HFFc6 (cell line): Measurements from ENCODE around the gene SREBF1. TPM values are rescaled to one million over a fixed set of nuclear protein-coding genes. Genes with fewer than 3 reads are reported as not detected.

ENCODE experiments used
- DNase-seq: peaks from one replicate; pipeline ENCODE4 v3.0.0-alpha.2; 2018
- H3K27ac Mint-ChIP-seq: 2 replicates; pipeline ENCODE4 v1.8.0; 2020; ENCODE audit warnings: mild to moderate bottlenecking, mixed read lengths
- H3K27me3 Mint-ChIP-seq: 2 replicates; pipeline ENCODE4 v1.8.0; 2021; ENCODE audit warnings: mild to moderate bottlenecking, moderate library complexity, mixed read lengths; ENCODE audit not compliant: insufficient read depth
- H3K36me3 Mint-ChIP-seq: 2 replicates; pipeline ENCODE4 v1.8.0; 2021; ENCODE audit warnings: low read depth, mixed read lengths
- H3K4me1 Mint-ChIP-seq: 2 replicates; pipeline ENCODE4 v1.8.0; 2020; ENCODE audit warnings: low read depth, mixed read lengths
- H3K4me3 Mint-ChIP-seq: 2 replicates; pipeline ENCODE4 v1.8.0; 2020; ENCODE audit warnings: mild to moderate bottlenecking, moderate library complexity, mixed read lengths
- H3K9me3 Mint-ChIP-seq: 2 replicates; pipeline ENCODE4 v1.8.0; 2020; ENCODE audit warnings: mild to moderate bottlenecking, mixed read lengths
- CTCF ChIP-seq: fragments of 200-600 bp; sonication (generic); IDR thresholded peaks from 2 replicates; pipeline ENCODE4 v1.5.0; 2021; ENCODE audit warnings: antibody characterized with exemption, mild to moderate bottlenecking
- total RNA-seq, 6 experiments: library from RNA; stranded (reverse); fragmentation: NEBNext Ultra II Directional; extraction: Animal tissue kit (Norgen Biotek cat#: 25700); gene quantifications; 2 replicates in 1 of 6; 3 replicates in 5 of 6; pipeline ENCODE4 v1.2.3, GENCODE V29; 2021

The SREBF1 gene
- total RNA-seq, 6 experiments from 2014 or later, result 34.9 to 51.7 (median 40.5) TPM

DNA sequence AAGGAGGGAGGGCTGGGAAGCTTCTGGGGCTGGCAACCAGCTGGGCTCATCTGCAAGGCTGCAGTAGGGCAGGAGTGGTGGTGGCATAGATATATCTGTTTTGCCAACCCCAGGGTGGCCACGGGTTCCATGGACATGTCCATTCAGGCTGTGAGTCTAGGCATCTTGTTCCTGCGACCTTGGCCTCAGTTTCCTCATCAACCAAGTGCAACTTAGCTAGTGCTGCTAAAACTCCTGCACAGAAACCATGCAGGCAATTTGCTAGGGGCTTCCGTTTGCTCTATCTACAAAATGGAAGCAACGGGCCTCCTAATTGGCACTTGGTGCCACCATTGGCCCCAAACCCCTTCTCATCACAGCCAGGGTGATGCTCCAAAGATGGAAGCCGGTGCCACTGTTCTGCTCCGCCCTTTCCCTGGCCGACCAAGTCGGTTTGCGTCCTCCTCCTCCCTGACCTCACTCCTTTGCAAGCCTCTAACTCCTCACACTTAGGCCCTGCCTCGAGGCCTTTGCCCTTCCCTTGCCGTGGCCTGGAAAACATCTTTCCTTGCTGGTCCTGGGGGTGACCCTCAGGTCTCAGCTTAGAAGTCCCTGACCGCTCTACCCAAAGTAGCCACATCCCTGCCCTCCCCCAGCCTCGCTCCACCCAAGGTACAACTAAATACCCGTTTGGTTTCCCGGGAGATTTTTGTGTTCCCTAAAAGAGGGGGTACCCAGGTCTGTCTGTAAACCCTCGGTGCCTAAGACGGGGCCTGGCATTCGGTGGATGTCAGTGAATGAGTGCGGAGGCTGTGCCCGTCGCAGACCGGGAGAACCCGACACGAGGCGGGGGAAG lies 1.2 kb downstream of the SREBF1 start:
- peaks cover 11% of the 10 kb centered on the region for H3K27me3 Mint-ChIP-seq
- peaks cover 72% of the 10 kb centered on the region for H3K4me1 Mint-ChIP-seq
- no peak for DNase-seq
- H3K9me3 Mint-ChIP-seq, result no peaks in the 10 kb centered on the region
- peak overlapping the region; percentile 90 for H3K4me3 Mint-ChIP-seq
- H3K36me3 Mint-ChIP-seq, result peaks cover 5% of the 10 kb centered on the region
- TF ChIP-seq CTCF, result no peak
- peak overlapping the region; percentile 97 for H3K27ac Mint-ChIP-seq

DNA sequence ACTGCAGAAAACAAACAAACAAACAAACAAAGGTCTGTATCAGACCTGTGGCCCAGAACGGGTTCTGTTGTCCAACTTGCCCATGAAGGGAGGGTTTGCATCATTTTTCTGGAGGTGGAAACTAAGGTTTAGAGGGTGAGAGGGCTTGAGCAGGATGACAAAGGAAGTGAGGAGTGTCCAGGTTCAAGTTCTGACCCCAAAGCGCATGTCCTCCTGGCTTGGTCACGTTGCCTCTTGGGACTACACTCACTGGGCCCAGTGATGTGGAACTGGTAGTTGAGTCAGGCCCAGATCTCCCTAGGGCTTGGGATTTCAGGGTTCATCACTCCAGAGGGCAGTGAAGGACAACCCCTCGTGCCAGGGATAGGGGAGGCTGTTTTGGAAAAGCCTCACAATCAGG lies 1.8 kb downstream of the SREBF1 start:
- Mint-ChIP-seq H3K4me3 (peak overlapping the region; percentile 90), H3K27me3 (peaks cover 11% of the 10 kb centered on the region), H3K27ac (peak overlapping the region; percentile 75), H3K9me3 (no peaks in the 10 kb centered on the region), H3K4me1 (peaks cover 70% of the 10 kb centered on the region), H3K36me3 (peaks cover 5% of the 10 kb centered on the region)
- TF ChIP-seq CTCF, result no peak
- DNase-seq, result no peak

- Mint-ChIP-seq H3K36me3 (peaks cover 5% of the 10 kb centered on the region), H3K4me3 (peak overlapping the region; percentile 22)
These were observed 3.0 kb downstream of the SREBF1 start for GRCh38 chr17:17833658-17834357.

GRCh38 chr17:17832032-17832363 lies 4.8 kb downstream of the SREBF1 start:
- no peak overlapping the region for H3K4me3 Mint-ChIP-seq
- peaks cover 49% of the 10 kb centered on the region for H3K4me1 Mint-ChIP-seq
- H3K36me3 Mint-ChIP-seq, result peaks cover 5% of the 10 kb centered on the region
- H3K27me3 Mint-ChIP-seq, result peaks cover 7% of the 10 kb centered on the region
- no peak for DNase-seq
- no peaks in the 10 kb centered on the region for H3K9me3 Mint-ChIP-seq
- TF ChIP-seq CTCF, result no peak
- peak overlapping the region; percentile 36; the same call in 1 of the 2 replicates for H3K27ac Mint-ChIP-seq

More at GRCh38 chr17:17833658-17834357, 3.0 kb downstream of the SREBF1 start:
- Mint-ChIP-seq H3K4me1 (peaks cover 67% of the 10 kb centered on the region), H3K27ac (peak overlapping the region; percentile 75), H3K27me3 (peaks cover 11% of the 10 kb centered on the region), H3K9me3 (no peaks in the 10 kb centered on the region)
- TF ChIP-seq CTCF, result no peak
- no peak for DNase-seq

GRCh38 chr17:17831208-17832031 lies 5.4 kb downstream of the SREBF1 start:
- Mint-ChIP-seq H3K27ac (peak overlapping the region; percentile 48; the same call in 1 of the 2 replicates), H3K4me3 (no peak overlapping the region), H3K36me3 (peaks cover 5% of the 10 kb centered on the region), H3K9me3 (no peaks in the 10 kb centered on the region), H3K27me3 (peaks cover 7% of the 10 kb centered on the region), H3K4me1 (peaks cover 47% of the 10 kb centered on the region)
- no peak for DNase-seq
- TF ChIP-seq CTCF, result no peak
